Hematopoietic multipotent progenitor cell treated with erythropoietin and hydrocortisone succinate and interleukin-3 and kit ligand, for 6 days (in vitro differentiated cells): ENCODE data around the gene G0S2.

ENCODE experiments used
- DNase-seq: peaks from one replicate; pipeline ENCODE4 v3.0.0-alpha.2; 2015

The G0S2 gene, protein sequence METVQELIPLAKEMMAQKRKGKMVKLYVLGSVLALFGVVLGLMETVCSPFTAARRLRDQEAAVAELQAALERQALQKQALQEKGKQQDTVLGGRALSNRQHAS

DNA sequence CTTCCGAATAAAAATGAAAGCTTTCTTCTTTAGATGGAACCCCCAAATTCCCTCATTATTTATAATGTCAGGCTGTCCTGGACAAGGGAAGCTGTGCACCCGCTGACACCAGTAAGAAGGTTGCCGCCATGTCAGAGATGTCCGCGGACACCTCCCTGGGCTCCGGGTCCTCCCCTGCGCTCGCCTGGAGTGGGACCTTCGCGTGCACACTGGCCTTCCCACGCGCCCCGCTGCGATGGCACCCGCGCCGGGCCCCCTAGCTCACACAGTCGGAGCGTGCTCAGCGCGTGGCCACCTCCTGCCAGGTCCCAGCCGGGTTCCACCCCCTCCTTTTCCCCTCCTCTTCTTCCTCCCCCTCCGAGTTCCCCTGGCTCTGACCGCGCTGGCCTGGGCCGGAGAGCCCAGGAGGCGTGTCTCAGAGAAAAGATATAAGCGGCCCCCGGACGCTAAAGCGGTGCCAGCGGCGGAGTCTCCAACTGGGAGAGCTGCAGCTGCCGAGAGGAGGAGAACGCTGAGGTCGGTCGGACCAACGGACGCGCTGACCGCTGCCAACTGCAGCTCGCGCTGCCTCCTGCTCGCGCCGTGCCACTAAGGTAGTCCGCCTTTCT is at the start of gene G0S2:
TSS of gene G0S2 (plus strand) at position 456 of the 608 bp plus-strand sequence. CDS start 273 bp downstream, outside the sequence.
- peak; percentile 51 for DNase-seq

DNA sequence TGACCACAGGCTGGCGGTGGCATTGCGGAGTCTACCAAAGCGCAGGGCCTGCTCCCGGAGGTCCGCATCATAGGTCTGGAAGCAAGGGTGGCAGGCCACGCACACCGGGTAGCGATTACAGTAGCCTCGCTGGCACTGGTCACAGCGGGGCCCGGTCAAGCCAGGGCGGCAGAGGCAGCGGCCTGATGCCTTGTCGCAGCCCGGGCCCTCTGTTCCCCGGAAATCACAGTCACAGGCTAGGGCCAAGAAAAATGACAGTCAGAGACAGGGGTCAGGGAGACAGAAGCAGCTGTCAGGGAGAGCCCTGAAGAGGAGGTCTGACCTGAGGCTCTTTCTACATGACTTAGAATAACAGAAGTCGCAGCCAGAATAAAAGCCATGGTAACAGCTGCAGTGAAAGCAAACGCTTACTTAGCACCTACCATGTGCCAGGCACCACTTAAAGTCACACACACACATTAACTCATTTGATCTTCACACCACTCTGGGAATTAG is 49.4 kb upstream of the G0S2 start:
- no peak for DNase-seq

DNA sequence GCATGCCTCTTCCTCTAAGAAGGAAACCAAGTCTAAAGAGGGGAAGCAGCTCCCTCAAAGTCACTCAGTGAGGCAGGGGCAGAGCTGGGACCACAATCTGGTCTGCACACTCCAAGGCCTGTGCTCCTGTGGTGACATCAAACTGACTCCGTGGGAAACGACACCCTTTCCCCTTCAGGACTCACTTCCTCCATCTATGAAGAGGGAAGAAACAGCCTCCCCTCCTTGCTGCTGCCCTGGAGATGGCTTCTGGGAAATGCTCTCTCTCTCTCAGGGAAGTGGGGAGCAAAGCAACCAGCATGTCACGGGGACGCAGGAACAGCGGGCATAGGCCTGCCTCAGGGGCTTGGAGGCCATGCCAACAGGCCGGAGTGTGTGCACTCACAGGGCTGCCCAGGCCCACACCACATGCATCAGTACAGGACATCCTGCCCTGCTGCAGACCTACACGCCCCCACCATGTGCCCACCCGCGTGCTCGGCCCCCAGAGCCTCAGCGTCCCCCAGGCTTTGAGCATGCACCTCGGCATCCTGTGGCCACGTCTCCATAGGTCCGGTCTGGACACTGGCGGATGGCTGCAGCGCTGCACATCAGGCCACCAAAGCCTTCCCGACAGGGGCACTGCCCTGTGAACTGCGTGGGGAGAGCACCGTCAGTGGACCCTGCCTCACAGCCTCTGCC is 48.7 kb upstream of the G0S2 start:
- DNase-seq = no peak

DNA sequence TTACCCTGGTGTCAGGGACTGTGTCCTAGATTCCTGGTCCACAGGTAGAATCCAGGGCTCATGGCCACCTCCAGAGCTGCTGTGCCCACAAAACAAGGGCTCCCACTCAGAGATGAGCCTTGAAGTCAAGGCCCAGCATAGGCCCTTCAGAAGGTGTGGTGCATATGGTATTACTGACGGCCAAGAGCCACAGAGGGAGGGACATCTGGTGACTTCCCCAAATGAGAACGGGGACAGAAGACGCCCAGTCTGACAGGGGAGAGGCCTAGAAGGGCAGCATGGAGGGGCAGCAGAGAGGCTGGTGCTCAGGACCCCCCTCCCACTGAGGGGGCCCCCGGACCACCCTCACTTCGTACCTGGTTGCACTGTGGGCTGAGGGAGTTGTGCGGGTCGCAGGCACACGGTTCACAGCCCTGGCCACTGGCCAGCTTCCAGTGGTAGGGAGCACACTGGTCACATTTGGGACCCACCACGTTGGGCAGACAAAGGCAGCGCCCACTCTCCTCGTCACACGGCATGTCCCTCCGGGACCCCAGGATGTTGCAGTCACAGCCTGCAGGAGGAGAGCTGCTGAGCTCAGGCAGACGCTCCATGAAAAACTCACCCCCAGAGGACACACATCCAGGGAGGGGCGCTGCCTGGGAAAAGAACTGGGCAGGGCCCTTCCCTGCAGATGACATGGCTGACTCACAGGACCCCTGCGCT is 48.0 kb upstream of the G0S2 start:
- peak; percentile 33 for DNase-seq

DNA sequence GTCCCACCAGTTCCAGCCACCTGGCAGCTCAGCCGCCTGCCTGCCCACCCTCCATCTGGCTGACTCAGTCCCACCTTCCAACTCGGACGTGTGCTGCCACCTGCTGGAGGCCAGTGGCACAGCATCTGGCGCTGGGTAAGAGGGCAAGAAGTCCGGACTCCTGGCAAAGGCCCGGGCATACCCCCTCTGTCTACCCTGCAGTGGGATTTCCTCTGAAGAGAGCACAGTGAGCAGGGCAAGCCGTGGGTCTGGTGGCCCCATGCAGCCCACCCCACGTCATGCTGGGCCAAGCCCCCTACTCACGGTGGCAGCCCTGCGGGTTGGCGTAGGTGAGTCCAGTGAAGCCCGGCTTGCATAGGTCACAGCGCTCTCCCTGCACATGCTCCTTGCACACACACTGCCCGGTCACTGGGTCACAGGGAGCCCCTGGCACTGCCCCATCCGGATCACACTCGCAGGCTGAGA is 47.4 kb upstream of the G0S2 start:
- DNase-seq = peak; percentile 78

DNA sequence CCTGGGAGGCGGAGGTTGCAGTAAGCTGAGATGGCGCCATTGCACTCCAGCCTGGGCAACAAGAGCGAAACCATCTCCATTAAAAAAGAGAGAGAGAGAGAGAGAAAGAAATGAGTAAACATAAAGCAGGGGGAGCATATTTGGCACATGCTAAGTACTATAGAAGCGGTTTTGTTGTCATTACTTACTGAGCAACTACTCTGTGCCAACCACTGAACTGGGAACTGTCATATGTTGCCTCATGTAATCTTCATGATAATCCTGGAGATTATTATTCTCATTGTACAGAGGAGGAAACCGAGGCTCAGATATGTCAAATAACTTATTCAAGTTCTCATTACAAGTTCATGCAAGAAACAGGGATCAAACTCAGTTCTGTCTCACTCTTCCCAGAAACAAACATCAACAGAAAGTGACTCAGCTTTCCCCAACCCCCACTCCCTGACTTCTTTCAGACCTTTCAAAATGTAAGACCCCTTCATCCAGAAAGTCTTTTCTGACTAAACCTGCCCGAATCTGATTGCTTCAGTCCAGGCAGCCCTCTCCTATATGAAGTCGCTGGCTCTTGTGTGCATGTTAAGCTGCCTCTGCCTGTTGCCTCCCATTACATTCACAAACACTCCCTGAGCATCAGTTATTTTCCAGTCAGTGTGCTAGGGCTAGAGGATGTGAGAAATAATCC is 46.5 kb upstream of the G0S2 start:
- no peak for DNase-seq

DNA sequence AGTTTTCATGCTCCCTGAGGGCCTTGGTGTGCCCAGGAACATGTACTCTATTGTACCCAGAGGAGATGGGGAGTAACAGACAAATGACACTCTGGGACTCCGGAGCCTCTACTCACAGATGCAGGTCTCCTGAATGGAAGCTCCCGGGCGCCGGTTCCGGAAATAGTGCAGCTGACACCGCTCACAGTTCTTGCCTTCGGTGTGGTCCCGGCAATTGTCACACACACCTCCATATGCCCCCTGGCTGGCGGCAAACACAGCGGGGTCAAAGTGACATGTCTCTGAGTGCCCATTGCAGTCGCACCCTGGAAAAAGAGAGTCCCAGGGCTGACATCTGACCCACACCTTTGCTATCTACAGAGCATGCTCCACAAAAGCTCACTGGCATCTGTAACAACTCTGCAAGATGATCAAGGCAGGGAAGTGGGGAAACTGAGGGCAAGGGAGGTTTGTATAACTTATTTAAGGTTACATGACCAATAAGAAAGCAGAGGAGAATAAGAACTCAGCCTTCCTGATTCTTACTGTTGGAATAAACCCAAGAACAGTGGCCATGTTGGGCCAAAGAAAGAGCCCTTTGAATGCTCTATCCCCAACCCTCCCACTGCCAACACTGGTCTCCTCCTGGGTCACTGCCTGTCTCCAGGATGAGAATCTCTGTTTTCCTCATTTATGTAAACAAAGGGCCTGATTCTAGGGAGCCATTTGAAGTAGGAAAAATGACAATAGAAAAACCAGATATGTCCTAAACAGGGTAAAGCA is 45.4 kb upstream of the G0S2 start:
- no peak for DNase-seq

DNA sequence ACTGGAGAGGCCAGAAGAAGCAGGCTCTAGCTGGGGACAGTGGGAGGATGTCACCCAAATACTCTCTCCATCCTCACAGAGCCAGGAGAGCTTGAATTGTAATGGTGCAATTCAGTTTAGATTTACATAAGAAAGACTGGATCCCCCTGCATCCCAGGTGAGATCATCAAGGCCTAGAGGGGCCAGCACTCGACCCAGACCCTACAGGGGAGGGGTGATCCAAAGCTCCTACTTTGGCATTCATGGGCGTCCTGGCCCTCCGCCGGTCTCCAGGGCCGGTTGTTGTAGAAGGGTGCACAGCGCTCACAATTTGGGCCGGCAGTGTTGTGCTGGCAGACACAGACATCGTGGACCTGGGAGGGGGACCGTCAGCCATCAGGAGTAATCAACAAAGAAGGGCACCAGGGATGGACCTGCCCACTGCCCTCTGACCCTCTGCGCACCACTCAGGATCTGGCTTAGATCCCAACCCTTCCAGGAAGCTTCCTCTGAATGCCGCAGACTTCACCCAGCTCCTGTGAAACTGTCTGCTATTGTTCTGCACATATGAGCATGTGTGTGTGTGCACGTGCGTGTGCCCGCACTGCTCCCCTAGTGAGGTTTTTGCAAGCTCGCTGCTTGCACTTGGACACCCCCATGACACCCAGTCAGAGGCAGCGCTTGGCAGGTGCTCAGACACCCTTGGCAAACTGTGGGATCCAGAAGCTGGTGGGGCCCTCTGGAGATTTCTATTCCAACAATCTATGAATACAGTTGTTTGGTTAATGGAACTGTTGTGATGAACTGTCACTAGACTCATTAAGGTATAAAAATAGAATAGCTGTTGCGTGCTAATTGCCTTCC is 44.6 kb upstream of the G0S2 start:
- no peak for DNase-seq

DNA sequence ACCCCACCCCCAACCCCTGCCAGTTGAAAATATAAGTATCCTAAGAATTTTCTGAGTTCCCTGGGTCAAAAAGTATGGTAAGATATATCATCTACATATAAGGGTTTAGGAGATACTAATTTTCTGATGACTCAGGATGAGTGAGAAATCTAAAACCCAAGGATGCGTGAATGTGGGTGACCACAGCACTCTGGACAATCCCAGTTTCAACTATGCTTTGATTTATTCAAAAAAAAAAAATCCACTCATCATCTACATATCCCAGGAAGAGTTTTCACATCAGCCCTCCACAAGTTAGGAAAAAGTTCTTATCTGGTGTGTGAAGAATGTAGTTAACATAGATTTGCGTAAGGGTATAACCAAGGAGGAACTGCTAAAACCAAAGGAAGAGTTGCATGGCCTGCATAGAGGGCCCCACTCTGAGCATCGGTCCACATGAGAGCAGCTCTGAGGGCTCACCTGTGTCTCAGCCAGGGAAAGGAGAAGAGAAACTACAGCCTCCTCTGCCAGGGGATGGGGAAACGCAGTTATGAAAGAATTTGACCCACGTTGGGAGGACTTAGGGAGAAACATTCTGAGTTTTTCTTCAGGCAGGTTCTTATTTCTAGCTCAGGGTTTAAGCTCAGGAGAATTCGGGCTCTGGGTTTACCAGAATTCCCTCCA is 41.7 kb upstream of the G0S2 start:
- no peak for DNase-seq

DNA sequence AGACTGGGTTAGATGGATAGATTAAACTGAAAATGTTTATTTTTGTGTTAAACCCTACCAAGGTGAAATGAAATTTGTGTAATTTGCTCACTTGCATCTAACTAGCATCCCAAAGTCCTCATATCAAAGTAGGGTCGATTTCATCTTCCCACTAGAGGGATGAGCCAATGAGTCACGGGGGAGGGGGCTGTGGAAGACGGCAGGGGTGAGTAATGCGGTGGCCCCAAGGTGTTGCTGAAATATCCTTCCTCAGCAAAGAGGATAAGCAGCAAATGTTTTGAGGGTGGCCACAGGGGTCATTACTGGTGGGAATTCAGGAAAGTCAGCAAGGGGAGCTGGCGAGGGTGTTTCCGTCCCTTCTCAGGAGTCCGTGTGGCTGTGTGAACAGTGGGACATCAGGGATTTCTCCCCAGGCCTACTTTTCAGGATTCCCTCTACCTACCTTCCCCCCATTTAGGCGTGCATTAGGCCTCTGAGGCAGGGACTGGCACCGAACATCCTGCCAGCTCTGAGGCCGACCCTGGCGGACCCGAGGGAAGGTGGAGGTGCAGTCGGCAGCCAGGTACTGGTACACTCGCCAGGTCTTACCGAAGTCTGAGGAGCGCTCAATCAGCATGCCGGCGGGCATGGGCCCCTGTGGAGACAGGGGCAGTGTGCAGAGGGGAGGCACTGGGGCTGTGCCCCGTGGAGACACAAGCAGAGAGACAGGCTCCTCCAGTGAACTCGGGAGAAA is 41.0 kb upstream of the G0S2 start:
- DNase-seq = no peak

DNA sequence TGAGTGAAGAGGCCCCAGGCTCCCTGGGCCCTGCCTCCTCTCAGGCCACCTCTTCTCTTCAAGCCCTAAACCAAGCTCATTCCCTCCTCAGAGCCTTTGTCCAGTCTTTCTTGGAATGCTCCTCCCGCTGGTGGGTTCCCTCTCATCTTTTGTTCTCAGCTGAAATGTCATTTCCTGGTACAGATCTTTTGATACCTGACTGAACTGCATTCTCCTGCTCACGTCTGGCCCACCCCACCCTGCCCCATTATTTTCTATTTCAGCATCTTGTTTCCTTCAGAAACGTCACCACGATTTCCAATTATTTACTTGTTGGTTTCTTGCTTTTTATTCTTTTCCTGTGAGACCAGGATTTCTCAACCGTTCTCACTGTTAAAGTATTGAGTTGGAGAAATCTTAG is 39.4 kb upstream of the G0S2 start:
- no peak for DNase-seq

DNA sequence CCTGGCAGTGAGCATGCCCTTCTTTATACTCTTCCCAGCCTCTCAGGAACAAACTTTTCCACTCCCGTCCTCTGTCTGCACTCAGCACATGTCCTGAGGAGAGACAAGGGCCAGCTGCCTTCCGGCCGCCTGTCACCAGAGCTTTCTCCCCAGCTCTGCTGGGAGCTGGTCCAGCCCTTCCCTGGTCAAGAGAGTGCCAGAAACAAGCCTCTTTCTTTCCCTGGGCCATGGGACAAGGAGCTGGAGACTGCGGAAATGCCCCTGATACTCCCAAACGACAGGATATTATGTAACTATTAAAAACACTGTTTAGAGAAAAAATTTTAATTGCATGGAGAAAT is 33.4 kb upstream of the G0S2 start:
- no peak for DNase-seq

DNA sequence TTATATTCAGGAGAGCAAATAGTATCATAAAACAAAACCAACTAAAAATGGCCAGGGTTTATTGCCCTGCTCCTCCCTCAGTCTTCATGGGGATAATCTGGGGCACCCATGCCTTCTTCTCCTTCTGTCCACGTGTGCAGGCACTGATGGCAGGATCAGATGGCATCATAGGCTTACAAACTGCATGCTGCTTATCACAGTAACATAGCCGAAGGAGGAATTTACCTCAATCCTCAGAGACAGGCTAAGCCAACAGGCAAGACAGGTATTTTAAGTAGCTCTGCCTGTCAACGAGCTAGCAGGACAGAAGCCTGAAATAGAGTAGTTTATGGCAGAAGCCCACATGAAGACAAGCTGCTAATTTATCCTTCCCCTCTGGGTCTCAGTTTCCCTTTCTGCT is 32.4 kb upstream of the G0S2 start:
- DNase-seq = no peak

DNA sequence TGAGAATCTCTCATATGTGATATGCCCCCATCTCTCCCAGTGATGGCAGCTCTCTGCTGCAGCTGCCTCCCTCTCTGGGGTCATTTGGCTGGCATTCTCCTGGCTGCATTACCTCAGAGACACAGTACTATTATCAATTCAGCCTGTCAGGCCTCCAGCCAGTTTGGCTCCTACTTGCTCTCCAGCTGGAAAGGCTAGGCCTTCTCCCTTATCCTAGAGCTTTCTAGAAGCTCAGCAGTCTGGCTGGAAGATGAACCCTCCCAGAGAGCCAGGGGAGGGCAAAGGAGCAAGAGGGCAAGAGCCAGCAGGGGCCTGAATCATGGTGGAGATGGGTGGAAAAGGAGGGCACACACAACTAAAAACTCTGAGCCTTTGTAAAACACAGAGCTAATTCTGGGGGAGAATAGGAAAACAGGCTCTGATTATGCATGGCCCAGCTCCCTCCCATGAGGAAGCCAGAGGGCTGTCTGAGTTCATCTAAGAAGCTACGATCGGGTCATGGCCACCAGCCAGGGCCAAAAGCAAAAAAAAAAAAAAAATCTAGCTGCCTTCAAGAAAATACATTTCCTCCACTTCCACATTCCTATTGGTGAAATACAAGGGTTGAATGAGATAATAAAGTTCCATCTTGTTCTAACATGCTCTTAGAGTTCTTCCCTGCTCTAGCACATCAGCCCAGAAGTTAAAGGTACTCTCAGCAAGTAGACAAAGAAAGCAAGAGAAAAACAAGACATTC is 31.8 kb upstream of the G0S2 start:
- no peak for DNase-seq

DNA sequence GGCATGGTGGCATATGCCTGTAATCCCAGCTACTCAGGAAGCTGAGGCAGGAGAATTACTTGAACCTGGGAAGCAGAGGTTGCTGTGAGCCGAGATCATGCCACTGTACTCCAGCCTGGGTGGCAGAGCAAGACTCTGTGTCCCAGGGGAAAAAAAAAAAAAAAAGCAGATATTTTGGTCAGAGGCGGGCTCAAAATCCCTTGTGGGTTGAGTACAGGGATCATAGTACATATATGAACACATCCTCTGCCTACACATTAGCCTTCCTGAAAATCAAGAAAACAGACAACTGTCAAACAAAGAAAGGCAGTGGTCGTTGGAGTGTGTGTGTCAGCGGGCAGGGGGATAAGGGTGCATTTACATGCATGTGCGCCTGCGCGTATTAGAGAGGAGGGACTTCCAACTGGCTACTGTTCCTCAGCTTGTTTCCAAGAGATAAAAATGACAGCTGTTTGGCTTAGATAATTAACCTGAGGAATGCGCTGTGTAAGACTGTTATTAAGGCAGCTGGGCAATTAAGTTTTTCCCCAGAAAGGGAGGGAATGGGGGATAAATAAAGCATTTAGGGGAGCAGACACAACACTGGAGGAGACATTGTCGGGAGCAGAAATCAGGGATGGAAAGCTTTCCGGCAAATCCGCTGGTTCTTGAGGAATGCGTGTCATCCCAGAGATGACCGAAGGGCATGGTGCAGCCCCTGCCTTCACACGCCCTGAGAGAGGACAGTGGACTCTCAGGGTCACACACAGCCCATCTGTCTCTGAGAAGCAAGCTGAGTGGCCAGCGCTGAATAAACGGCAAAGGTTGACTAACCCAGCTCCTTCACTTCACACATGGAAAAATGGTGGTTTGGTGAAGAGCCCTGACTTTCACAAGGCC is 29.4 kb upstream of the G0S2 start:
- peak; percentile 88 for DNase-seq

DNA sequence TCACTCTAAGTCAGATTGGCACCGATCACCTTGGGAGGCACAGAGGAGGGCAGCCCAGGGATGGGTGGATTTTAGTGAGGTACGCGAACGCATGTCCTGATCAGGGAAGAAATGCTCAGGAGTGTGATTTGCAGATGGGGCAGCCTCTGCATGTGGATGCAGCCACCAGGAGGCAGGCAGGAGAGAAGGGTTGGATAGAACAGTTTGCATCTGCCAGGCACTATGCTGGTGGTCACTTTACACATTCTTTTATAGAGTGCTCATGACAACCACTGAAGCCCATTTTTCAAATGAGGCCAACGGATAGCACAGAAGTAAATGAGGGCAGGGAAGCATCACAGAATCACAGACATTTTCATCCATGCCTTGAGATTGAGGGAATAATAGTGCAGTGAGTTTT is 28.7 kb upstream of the G0S2 start:
- peak; percentile 34 for DNase-seq

DNA sequence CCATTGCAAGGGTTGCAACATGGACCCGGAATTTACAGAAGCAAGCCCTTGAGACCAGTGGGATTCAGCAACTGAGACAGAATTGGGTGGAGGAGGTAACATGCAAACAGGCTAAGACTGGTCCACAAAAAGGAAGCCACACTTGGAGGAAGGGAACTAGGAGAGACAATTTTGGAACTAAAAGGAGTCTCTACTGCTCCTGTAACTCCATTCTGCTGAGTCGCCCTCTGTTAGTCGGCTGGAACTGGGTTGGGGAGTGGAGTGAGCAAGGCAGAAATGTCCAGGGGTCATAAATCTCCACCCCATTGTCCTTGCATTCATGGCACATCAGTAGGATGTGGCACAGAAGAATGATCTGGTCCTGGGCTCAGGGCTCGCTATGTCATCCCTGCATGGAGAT is 28.1 kb upstream of the G0S2 start:
- no peak for DNase-seq

DNA sequence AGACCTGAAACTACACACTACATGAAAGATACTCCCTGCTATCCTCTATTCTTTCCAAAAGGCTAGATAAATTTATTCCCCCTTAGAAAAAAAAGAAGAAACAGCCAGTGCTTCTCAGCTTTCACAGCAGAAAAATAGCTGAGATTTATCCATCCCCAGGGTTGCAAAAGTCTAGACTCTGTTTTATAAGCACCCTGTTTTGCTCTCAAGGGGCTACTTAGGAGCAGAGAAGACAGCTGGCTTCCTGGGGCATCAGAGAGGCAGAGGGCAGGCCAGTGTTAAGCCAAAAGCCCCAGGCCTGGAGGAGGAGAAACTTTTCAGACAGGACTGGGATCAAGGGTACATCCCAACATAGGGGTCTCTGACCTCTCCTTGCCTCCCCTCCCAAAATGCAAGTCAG is 26.9 kb upstream of the G0S2 start:
- no peak for DNase-seq
